PC-3 (cell line): ENCODE data around the gene CNTNAP2. TPM values are rescaled to one million over a fixed set of nuclear protein-coding genes. Genes with fewer than 3 reads are reported as not detected.

ENCODE experiments used
- ATAC-seq: fragments of 200-7000 bp; cut with Tn5 transposase; 2 replicates; pipeline ENCODE4 v1.9.1; 2020; ENCODE audit warnings: mild to moderate bottlenecking, moderate library complexity
- BruUV-seq: library from RNA; stranded (reverse); fragments of 400-500 nt; replicated peaks from 2 replicates; lab custom pipeline; 2021; lab: Mats Ljungman, UMichigan
- CTCF ChIA-PET: fragments of 300-600 bp; sonication (Branson Sonifier 250); formaldehyde crosslinking; loops from one replicate; lab custom pipeline; 2022; ENCODE audit warnings: antibody characterized with exemption; lab: Charles Lee
- POLR2A ChIA-PET: fragments of 300-600 bp; sonication (Branson Sonifier 250); formaldehyde crosslinking; loops from one replicate; lab custom pipeline; 2022; ENCODE audit warnings: antibody characterized with exemption; ENCODE audit not compliant: unreplicated experiment; lab: Charles Lee
- DNase-seq: peaks from one replicate; pipeline ENCODE4 v3.0.0-alpha.2; 2015
- H2AFZ ChIP-seq: fragments of 300-600 bp; sonication (generic); 2 replicates; pipeline ENCODE4 v1.6.0; 2016; ENCODE audit warnings: antibody characterized with exemption, low read length
- H3F3A ChIP-seq: fragments of 300-600 bp; sonication (generic); one replicate; pipeline ENCODE4 v1.6.0; 2017; ENCODE audit warnings: antibody characterized with exemption, low read length, control low read depth, mild to moderate bottlenecking; ENCODE audit not compliant: unreplicated experiment
- H3K27ac ChIP-seq: fragments of 300-600 bp; sonication (generic); 2 replicates; pipeline ENCODE4 v1.5.1; 2016; ENCODE audit warnings: mild to moderate bottlenecking, low read length
- H3K27me3 ChIP-seq: fragments of 300-600 bp; sonication (generic); 2 replicates; pipeline ENCODE4 v1.6.1; 2016; ENCODE audit warnings: low read length, mixed read lengths
- H3K36me3 ChIP-seq: fragments of 300-600 bp; sonication (generic); 2 replicates; pipeline ENCODE4 v1.6.1; 2016; ENCODE audit warnings: low read depth, mixed run types, low read length, mixed read lengths
- H3K4me1 ChIP-seq: fragments of 300-600 bp; sonication (generic); 2 replicates; pipeline ENCODE4 v1.5.1; 2016; ENCODE audit warnings: low read length; ENCODE audit not compliant: insufficient read depth
- H3K4me2 ChIP-seq: fragments of 300-600 bp; sonication (generic); 2 replicates; pipeline ENCODE4 v1.6.0; 2016; ENCODE audit warnings: low read length
- H3K4me3 ChIP-seq: fragments of 300-600 bp; sonication (generic); 2 replicates; pipeline ENCODE4 v1.5.1; 2016; ENCODE audit warnings: mild to moderate bottlenecking, low read length, mixed read lengths
- H3K79me2 ChIP-seq: fragments of 300-600 bp; sonication (generic); 2 replicates; pipeline ENCODE4 v1.6.1; 2017; ENCODE audit warnings: low read length, mixed read lengths
- H3K9ac ChIP-seq: fragments of 300-600 bp; sonication (generic); 2 replicates; pipeline ENCODE4 v1.6.0; 2016; ENCODE audit warnings: mild to moderate bottlenecking, low read length
- H3K9me2 ChIP-seq: fragments of 300-600 bp; sonication (generic); replicated peaks from 2 replicates; pipeline ENCODE4 v1.6.1; 2016; ENCODE audit warnings: mixed run types, low read length, mixed read lengths
- H3K9me3 ChIP-seq: fragments of 300-600 bp; sonication (generic); 2 replicates; pipeline ENCODE4 v1.6.1; 2016; ENCODE audit warnings: low read length, mixed read lengths
- H4K20me1 ChIP-seq: fragments of 300-600 bp; sonication (generic); 2 replicates; pipeline ENCODE4 v1.6.1; 2016; ENCODE audit warnings: low read length, mixed read lengths
- CTCF ChIP-seq: fragments of 300-600 bp; sonication (generic); conservative IDR thresholded peaks from 2 replicates; pipeline ENCODE4 v1.5.1; 2017; ENCODE audit warnings: antibody characterized with exemption, low read depth, mild to moderate bottlenecking, low read length
- EZH2 ChIP-seq: fragments of 300-600 bp; sonication (generic); IDR thresholded peaks from one replicate; pipeline ENCODE4 v1.6.1; 2017; ENCODE audit warnings: antibody characterized with exemption, mild to moderate bottlenecking, low read length; ENCODE audit not compliant: unreplicated experiment
- EZH2phosphoT487 ChIP-seq: fragments of 300-600 bp; sonication (generic); IDR thresholded peaks from 2 replicates; pipeline ENCODE4 v1.6.1; 2018; ENCODE audit warnings: mild to moderate bottlenecking, antibody characterized with exemption, low read length, borderline replicate concordance
- intact Hi-C: fragments of 100-400 bp; cut with micrococcal nuclease; formaldehyde crosslinking; loops from 2 replicates; pipeline ENCODE4 v1.9.0; 2023
- total RNA-seq: library from RNA; depleted of rRNA; stranded (reverse); fragments of >200 nt; gene quantifications from 2 replicates; pipeline ENCODE4 v1.2.3, GENCODE V29; 2014

The CNTNAP2 gene
- total RNA-seq, 1 experiment from 2014 or later, result 1.5 TPM

GRCh38 chr7:146539836-146540235 is 423.2 kb downstream of the CNTNAP2 start:
- ATAC-seq (no peak), DNase-seq (no peak)
- CTCF ChIA-PET, result no interaction called here
- no peak for TF ChIP-seq CTCF
- TF ChIP-seq EZH2phosphoT487, result no peak
- TF ChIP-seq EZH2, result no peak
- Histone ChIP-seq H2AFZ (no peak overlapping the region), H3K36me3 (no peaks in the 10 kb centered on the region), H3K9me3 (no peaks in the 10 kb centered on the region), H3K9me2 (no peaks in the 10 kb centered on the region), H3K27me3 (no peaks in the 10 kb centered on the region), H3F3A (no peaks in the 10 kb centered on the region), H3K27ac (no peak overlapping the region), H3K4me3 (no peak overlapping the region), H4K20me1 (no peaks in the 10 kb centered on the region), H3K4me1 (no peaks in the 10 kb centered on the region), H3K9ac (no peak overlapping the region), H3K4me2 (no peak overlapping the region), H3K79me2 (no peaks in the 10 kb centered on the region)
- intact Hi-C loops, result no loop called here
- BruUV-seq, result no TSS peak
- POLR2A ChIA-PET, result no interaction called here

GRCh38 chr7:146542101-146542500 is 425.5 kb downstream of the CNTNAP2 start:
- Histone ChIP-seq H3K27ac (no peak overlapping the region), H3K4me2 (no peak overlapping the region), H3K36me3 (no peaks in the 10 kb centered on the region), H3F3A (no peaks in the 10 kb centered on the region), H3K4me1 (no peaks in the 10 kb centered on the region), H4K20me1 (no peaks in the 10 kb centered on the region), H3K9me2 (no peaks in the 10 kb centered on the region), H3K27me3 (no peaks in the 10 kb centered on the region), H2AFZ (no peak overlapping the region), H3K79me2 (no peaks in the 10 kb centered on the region), H3K4me3 (no peak overlapping the region), H3K9me3 (no peaks in the 10 kb centered on the region), H3K9ac (no peak overlapping the region)
- intact Hi-C loops, result no loop called here
- no peak for ATAC-seq
- DNase-seq, result no peak
- TF ChIP-seq EZH2 (no peak), EZH2phosphoT487 (no peak), CTCF (no peak)
- POLR2A ChIA-PET, result no interaction called here
- BruUV-seq, result no TSS peak
- CTCF ChIA-PET, result no interaction called here

GRCh38 chr7:146544748-146545147 is 428.1 kb downstream of the CNTNAP2 start:
- ChIA-PET CTCF (no interaction called here), POLR2A (no interaction called here)
- Histone ChIP-seq H3K9ac (no peak overlapping the region), H3K9me2 (no peaks in the 10 kb centered on the region), H3F3A (no peaks in the 10 kb centered on the region), H3K27ac (no peak overlapping the region), H4K20me1 (no peaks in the 10 kb centered on the region), H3K79me2 (no peaks in the 10 kb centered on the region), H3K9me3 (no peaks in the 10 kb centered on the region), H2AFZ (no peak overlapping the region), H3K4me2 (no peak overlapping the region), H3K36me3 (no peaks in the 10 kb centered on the region), H3K4me1 (no peaks in the 10 kb centered on the region), H3K4me3 (no peak overlapping the region), H3K27me3 (no peaks in the 10 kb centered on the region)
- TF ChIP-seq CTCF, result no peak
- TF ChIP-seq EZH2phosphoT487, result no peak
- no peak for TF ChIP-seq EZH2
- DNase-seq, result no peak
- no peak for ATAC-seq
- intact Hi-C loops, result no loop called here
- BruUV-seq, result no TSS peak
